ENCODE results near the gene HES7. TPM values are rescaled to one million over a fixed set of nuclear protein-coding genes. Genes with fewer than 3 reads are reported as not detected.

Gene HES7
- total RNA-seq, 3 donors from 2014 or later (not counting 1 experiment from before 2014, with no cell fraction given) = 0.50 to 0.77 (median 0.61) TPM

DNA sequence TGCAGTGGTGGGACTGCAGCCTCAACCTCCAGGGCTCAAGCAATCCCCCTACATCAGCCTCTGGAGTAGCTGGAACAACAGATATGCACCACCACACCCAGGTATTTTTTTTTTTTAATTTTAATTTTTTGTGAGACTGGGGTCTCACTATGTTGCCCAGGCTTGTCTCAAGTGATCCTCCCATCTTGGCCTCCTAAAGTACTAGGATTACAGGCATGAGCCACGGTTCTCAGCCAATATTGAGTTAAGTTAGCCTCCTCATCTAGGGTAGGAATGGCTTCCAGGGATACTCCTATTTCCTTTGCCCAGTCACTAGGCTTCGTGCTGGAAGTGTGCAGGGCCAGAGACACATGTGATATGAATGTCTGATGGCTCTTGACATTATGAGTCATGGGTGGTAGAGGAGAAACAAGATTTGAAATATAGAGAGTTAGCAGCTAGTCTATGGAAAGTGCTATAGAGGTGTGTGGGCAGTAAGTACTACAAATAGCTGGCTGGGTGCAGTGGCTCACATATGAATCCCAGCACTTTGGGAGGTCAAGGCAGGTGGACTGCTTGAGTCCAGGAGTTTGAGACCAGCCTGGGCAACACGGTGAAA, 8.0 kb upstream of the HES7 start:
- no peak for ATAC-seq

DNA sequence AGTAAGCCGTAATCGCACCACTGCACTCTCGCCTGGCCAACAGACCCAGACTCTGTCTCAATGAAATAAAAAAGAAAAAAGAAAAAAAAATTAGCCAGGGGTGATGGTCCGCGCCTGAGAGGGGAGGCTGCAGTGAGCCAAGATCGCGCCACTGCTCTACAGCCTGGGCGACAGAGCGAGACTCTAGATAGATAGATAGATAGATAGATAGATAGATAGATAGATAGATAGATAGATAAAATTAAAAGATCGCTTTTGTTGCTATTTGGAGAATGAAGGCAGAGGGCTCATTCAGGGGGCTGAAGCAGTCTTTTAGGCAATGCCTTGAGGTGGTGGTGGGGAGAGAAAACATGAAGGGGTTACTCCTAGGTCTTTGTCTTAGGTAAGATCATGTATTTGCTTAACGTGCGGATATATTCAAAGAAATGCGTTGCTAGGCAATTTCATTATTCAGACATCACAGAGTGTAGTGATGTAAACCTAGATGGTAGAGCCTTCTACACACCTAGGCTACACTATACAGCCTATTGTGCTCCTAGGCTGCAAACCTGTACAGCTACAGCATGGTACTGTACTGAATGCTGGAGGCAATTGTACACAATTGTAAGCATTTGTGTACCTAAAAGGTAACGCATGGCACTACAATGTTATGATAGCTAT, 4.3 kb upstream of the HES7 start:
- no peak overlapping the region for H3K27ac ChIP-seq (ENCODE audit: low read length)
- Mint-ChIP-seq H3K36me3 (no peaks in the 10 kb centered on the region), H3K27me3 (ENCODE audit: low read depth in 2 of 2) (peaks cover 37 to 47% of the 10 kb centered on the region in 2 donors), H3K4me3 (no peak overlapping the region), H3K4me1 (peaks cover 40 to 42% of the 10 kb centered on the region in 2 donors), H3K27ac (no peak overlapping the region), H3K9me3 (peaks cover 0 to 2% of the 10 kb centered on the region in 2 donors)
- DNase-seq (no peak), ATAC-seq (no peak)
- H3K9me3 ChIP-seq (ENCODE audit: control insufficient read depth, insufficient read depth, low read length) = no peaks in the 10 kb centered on the region
- 89% methylated on average over 13 of the region's 14 CpGs for WGBS (ENCODE audit: insufficient coverage)
- H3K4me1 ChIP-seq (ENCODE audit: control insufficient read depth, insufficient read depth, low read length) = peaks cover 40% of the 10 kb centered on the region
- no peak overlapping the region for H3K4me3 ChIP-seq (ENCODE audit: low read length)
- H3K27me3 ChIP-seq (ENCODE audit: control insufficient read depth, insufficient read depth, low read length) = peaks cover 21% of the 10 kb centered on the region
- intact Hi-C loops (cut with micrococcal nuclease) = no loop called here
- TF ChIP-seq, protein P1, sequence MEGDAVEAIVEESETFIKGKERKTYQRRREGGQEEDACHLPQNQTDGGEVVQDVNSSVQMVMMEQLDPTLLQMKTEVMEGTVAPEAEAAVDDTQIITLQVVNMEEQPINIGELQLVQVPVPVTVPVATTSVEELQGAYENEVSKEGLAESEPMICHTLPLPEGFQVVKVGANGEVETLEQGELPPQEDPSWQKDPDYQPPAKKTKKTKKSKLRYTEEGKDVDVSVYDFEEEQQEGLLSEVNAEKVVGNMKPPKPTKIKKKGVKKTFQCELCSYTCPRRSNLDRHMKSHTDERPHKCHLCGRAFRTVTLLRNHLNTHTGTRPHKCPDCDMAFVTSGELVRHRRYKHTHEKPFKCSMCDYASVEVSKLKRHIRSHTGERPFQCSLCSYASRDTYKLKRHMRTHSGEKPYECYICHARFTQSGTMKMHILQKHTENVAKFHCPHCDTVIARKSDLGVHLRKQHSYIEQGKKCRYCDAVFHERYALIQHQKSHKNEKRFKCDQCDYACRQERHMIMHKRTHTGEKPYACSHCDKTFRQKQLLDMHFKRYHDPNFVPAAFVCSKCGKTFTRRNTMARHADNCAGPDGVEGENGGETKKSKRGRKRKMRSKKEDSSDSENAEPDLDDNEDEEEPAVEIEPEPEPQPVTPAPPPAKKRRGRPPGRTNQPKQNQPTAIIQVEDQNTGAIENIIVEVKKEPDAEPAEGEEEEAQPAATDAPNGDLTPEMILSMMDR (IDR thresholded peaks at IDR 0.05) = no peak
- no peaks in the 10 kb centered on the region for H3K36me3 ChIP-seq (ENCODE audit: control insufficient read depth, insufficient read depth, low read length)

More for the DNA sequence above, 8.0 kb upstream of the HES7 start:
- H3K9me3 ChIP-seq (ENCODE audit: control insufficient read depth, insufficient read depth, low read length) = no peaks in the 10 kb centered on the region
- Mint-ChIP-seq H3K27ac (no peak overlapping the region), H3K36me3 (no peaks in the 10 kb centered on the region), H3K27me3 (ENCODE audit: low read depth in 2 of 2) (peaks cover 16% of the 10 kb centered on the region in 2 donors), H3K4me3 (no peak overlapping the region), H3K4me1 (peaks cover 5% of the 10 kb centered on the region in 2 donors), H3K9me3 (no peaks in the 10 kb centered on the region)
- no peaks in the 10 kb centered on the region for H3K27me3 ChIP-seq (ENCODE audit: control insufficient read depth, insufficient read depth, low read length)
- H3K4me1 ChIP-seq (ENCODE audit: control insufficient read depth, insufficient read depth, low read length) = peaks cover 4% of the 10 kb centered on the region
- intact Hi-C loops (cut with micrococcal nuclease) = no loop called here
- no peak overlapping the region for H3K4me3 ChIP-seq (ENCODE audit: low read length)
- no peak for DNase-seq
- 86% methylated on average over 3 of the region's 3 CpGs for WGBS (ENCODE audit: insufficient coverage)
- TF ChIP-seq, protein P1 (IDR thresholded peaks at IDR 0.05) = no peak
- H3K36me3 ChIP-seq (ENCODE audit: control insufficient read depth, insufficient read depth, low read length) = no peaks in the 10 kb centered on the region
- no peak overlapping the region for H3K27ac ChIP-seq (ENCODE audit: low read length)

DNA sequence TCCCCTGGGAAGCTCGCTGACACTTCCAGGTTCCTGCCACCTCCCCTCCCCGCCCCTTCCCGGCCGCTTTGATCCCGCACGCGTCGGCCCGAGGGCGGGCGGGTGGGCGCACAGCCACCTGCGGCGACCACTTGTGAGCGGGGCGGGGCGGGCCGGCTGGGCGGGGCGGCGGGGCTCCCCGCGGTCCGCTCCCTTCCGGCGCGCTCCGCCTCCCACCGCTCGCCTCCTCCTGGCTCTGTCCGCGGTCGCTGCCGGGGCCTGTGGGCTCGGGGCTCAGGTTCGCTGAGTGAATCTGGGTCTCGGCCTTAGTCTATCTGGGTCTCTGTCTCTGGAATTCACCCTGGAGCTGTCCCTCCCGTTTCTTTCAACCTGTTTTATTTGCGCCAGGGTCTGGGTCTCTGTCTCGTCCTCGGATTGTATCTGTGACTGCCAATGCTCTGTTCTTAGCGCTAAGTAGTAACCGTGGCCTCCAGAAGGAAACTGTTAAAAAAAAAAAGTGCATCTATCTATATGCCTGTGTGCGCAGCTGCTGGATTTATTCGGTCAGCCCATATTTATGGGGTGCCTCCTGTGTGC, 2.7 kb upstream of the HES7 start:
- under 1% methylated on average over 45 of the region's 45 CpGs for WGBS (ENCODE audit: insufficient coverage)
- DNase-seq (peak in 1 of 2 donors; percentile 71), ATAC-seq (peak; percentile 34 to 50 (median 46))
- Mint-ChIP-seq H3K27ac (peak overlapping the region; percentile 95 to 98), H3K9me3 (peaks cover 0 to 2% of the 10 kb centered on the region in 2 donors), H3K4me3 (peak overlapping the region; percentile 96), H3K27me3 (ENCODE audit: low read depth in 2 of 2) (peaks cover 42 to 52% of the 10 kb centered on the region in 2 donors), H3K36me3 (no peaks in the 10 kb centered on the region), H3K4me1 (peaks cover 50 to 53% of the 10 kb centered on the region in 2 donors)
- intact Hi-C loops (cut with micrococcal nuclease) = no loop called here
- Histone ChIP-seq H3K4me1 (ENCODE audit: control insufficient read depth, insufficient read depth, low read length) (peaks cover 54% of the 10 kb centered on the region), H3K27ac (ENCODE audit: low read length) (peak overlapping the region; percentile 21), H3K27me3 (ENCODE audit: control insufficient read depth, insufficient read depth, low read length) (peaks cover 33% of the 10 kb centered on the region), H3K9me3 (ENCODE audit: control insufficient read depth, insufficient read depth, low read length) (no peaks in the 10 kb centered on the region), H3K4me3 (ENCODE audit: low read length) (peak overlapping the region; percentile 57), H3K36me3 (ENCODE audit: control insufficient read depth, insufficient read depth, low read length) (no peaks in the 10 kb centered on the region)
- TF ChIP-seq, protein P1 (IDR thresholded peaks at IDR 0.05) = no peak
